Panc1 (cell line): ENCODE results near the gene ABLIM2. TPM values are rescaled to one million over a fixed set of nuclear protein-coding genes. Genes with fewer than 3 reads are reported as not detected.

Experiments used
- ATAC-seq: fragments of 200-7000 bp; cut with Tn5 transposase; 2 replicates; pipeline ENCODE4 v1.9.1; 2020; ENCODE audit warnings: mild to moderate bottlenecking, moderate library complexity
- BruUV-seq: library from RNA; stranded (reverse); fragments of 400-500 nt; replicated peaks from 2 replicates; lab custom pipeline; 2021; lab: Mats Ljungman, UMichigan
- CTCF ChIA-PET: fragments of 300-600 bp; sonication (Branson Sonifier 250); formaldehyde crosslinking; loops from one replicate; lab custom pipeline; 2022; ENCODE audit warnings: antibody characterized with exemption; lab: Charles Lee
- POLR2A ChIA-PET: fragments of 300-600 bp; sonication (Branson Sonifier 250); formaldehyde crosslinking; loops from one replicate; lab custom pipeline; 2022; ENCODE audit warnings: antibody characterized with exemption; lab: Charles Lee
- DNase-seq: peaks from one replicate; pipeline ENCODE4 v3.0.0-alpha.2; 2010; ENCODE audit warnings: low read depth, low spot score
- H3K27ac ChIP-seq: 2 replicates; pipeline ENCODE4 v1.5.1; 2011; ENCODE audit warnings: mild to moderate bottlenecking, low read length, inconsistent platforms
- H3K27me3 ChIP-seq: fragments of 200-500 bp; sonication (Bioruptor generic); 2 replicates; pipeline ENCODE4 v1.6.0; 2014; ENCODE audit warnings: low read length, inconsistent platforms; ENCODE audit not compliant: control insufficient read depth, insufficient read depth
- H3K36me3 ChIP-seq: fragments of 200-500 bp; sonication (Bioruptor generic); 2 replicates; pipeline ENCODE4 v1.5.1; 2014; ENCODE audit warnings: inconsistent platforms, mild to moderate bottlenecking, low read length, moderate library complexity; ENCODE audit not compliant: control insufficient read depth, insufficient read depth
- H3K4me1 ChIP-seq: 2 replicates; pipeline ENCODE4 v1.5.1; 2011; ENCODE audit warnings: inconsistent platforms, mild to moderate bottlenecking, low read length, moderate library complexity; ENCODE audit not compliant: control insufficient read depth, insufficient read depth
- H3K4me3 ChIP-seq, 2 experiments: 2 replicates each; pipeline ENCODE4 v1.5.1; 2011 to 2012; ENCODE audit warnings: low read depth in 2 of 2, low read length in 2 of 2, mild to moderate bottlenecking in 2 of 2, inconsistent platforms in 1 of 2, moderate library complexity in 1 of 2
- H3K9me3 ChIP-seq: fragments of 200-500 bp; sonication (Bioruptor generic); 2 replicates; pipeline ENCODE4 v1.5.1; 2014; ENCODE audit warnings: low read depth, mild to moderate bottlenecking, inconsistent platforms, low read length, moderate library complexity; ENCODE audit not compliant: control insufficient read depth, insufficient read depth
- POLR2AphosphoS5 ChIP-seq: IDR thresholded peaks from 2 replicates; pipeline ENCODE4 v1.6.1; 2012; ENCODE audit warnings: mild to moderate bottlenecking, low read depth, low read length, moderate library complexity
- SIN3A ChIP-seq: IDR thresholded peaks from 2 replicates; pipeline ENCODE4 v1.6.1; 2012; ENCODE audit warnings: low read depth, mild to moderate bottlenecking, low read length, moderate library complexity, borderline replicate concordance; ENCODE audit not compliant: insufficient read depth
- TCF7L2 ChIP-seq: IDR thresholded peaks from 2 replicates; pipeline ENCODE4 v1.6.1; 2011; ENCODE audit warnings: mild to moderate bottlenecking, low read depth, low read length, inconsistent platforms
- in situ Hi-C: cut with HindIII; loops from 2 replicates; pipeline ENCODE4 v1.10.0; 2016; ENCODE audit warnings: low sequenced_read_pairs, low pct_unique_long_range_greater_than_20kb
- intact Hi-C: fragments of 100-400 bp; cut with micrococcal nuclease; formaldehyde crosslinking; loops from one replicate; pipeline ENCODE4 v1.10.0; 2022; ENCODE audit not compliant: unreplicated experiment
- total RNA-seq: library from RNA; stranded (reverse); gene quantifications from one replicate; pipeline ENCODE4 v1.2.1, GENCODE V29; 2021; ENCODE audit not compliant: unreplicated experiment
- TF ChIP-seq, protein P1 (sequence below): fragments of 450-650 bp; IDR thresholded peaks from 2 replicates; pipeline ENCODE4 v1.5.1; 2017; ENCODE audit warnings: mild to moderate bottlenecking
- TF ChIP-seq, protein P2 (sequence below), 2 experiments: IDR thresholded peaks; 2 replicates each; pipeline ENCODE4 v1.6.1; 2011 to 2012; ENCODE audit warnings: low read depth in 2 of 2, control low read depth in 1 of 2, low read length in 1 of 2, mild to moderate bottlenecking in 1 of 2, moderate library complexity in 1 of 2; ENCODE audit not compliant: insufficient read depth in 1 of 2

Gene ABLIM2
- total RNA-seq, 1 experiment from 2014 or later: 0.64 TPM

DNA sequence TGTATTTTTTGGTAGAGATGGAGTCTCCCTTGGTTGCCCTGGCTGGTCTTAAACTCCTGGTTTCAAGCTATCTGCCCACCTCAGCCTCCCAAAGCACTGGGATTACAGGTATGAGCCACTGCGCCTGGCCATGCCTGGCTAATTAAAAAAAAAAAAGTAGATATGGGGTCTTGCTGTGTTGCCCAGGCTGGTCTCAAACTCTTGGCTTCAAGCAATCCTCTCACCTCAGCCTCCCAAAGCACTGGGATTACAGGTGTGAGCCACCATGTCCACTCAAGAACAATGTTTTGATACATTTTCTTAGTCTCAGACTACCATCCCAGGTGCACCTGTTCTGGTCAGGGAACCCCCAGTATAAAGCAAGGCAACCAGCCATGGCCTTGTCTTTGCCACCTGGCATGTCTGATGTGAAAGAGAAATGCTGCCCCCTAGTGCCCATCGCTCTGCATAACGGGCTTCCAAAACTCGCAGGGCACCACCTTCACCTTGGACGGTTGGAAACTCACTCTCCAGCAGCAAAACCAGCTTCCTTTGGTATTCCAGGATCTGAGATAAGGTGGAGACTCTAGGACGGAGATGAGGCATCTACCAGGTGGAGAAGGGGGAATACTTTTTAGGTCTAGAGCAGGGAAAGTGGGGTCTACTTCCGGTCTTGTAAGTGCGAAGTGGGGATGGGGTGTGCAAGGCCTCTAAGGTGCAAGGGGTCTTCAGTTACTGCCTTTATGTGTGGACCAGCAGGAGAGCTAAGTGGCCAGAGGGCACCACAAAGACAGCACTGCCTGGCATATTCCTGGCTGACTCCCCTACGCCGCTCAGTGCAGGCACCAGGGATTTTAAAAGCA, 171.2 kb downstream of the ABLIM2 start:
- in situ Hi-C loops (no loop called here), intact Hi-C loops (loop anchor here (2.0 kb wide), 1 partner anchor 185 kb away; no protein-coding TSS in a partner anchor)
- ChIA-PET POLR2A (no interaction called here), CTCF (interaction anchor here (0.6 to 0.7 kb wide), 2 partner anchors 185 to 287 kb away, joined by 4 read pairs; no protein-coding TSS in a partner anchor)
- H3K27me3 ChIP-seq: no peaks in the 10 kb centered on the region
- peak overlapping the region; percentile 69; the same call in 1 of the 2 replicates for H3K27ac ChIP-seq
- DNase-seq (peak; percentile 51), ATAC-seq (peak; percentile 82)
- no peaks in the 10 kb centered on the region for H3K36me3 ChIP-seq
- H3K4me1 ChIP-seq: peaks cover 32% of the 10 kb centered on the region
- H3K4me3 ChIP-seq: no peak overlapping the region
- no peaks in the 10 kb centered on the region for H3K9me3 ChIP-seq
- no peak for TF ChIP-seq POLR2AphosphoS5
- TF ChIP-seq, protein P1, sequence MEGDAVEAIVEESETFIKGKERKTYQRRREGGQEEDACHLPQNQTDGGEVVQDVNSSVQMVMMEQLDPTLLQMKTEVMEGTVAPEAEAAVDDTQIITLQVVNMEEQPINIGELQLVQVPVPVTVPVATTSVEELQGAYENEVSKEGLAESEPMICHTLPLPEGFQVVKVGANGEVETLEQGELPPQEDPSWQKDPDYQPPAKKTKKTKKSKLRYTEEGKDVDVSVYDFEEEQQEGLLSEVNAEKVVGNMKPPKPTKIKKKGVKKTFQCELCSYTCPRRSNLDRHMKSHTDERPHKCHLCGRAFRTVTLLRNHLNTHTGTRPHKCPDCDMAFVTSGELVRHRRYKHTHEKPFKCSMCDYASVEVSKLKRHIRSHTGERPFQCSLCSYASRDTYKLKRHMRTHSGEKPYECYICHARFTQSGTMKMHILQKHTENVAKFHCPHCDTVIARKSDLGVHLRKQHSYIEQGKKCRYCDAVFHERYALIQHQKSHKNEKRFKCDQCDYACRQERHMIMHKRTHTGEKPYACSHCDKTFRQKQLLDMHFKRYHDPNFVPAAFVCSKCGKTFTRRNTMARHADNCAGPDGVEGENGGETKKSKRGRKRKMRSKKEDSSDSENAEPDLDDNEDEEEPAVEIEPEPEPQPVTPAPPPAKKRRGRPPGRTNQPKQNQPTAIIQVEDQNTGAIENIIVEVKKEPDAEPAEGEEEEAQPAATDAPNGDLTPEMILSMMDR: peak; percentile 84
- BruUV-seq: no TSS peak

DNA sequence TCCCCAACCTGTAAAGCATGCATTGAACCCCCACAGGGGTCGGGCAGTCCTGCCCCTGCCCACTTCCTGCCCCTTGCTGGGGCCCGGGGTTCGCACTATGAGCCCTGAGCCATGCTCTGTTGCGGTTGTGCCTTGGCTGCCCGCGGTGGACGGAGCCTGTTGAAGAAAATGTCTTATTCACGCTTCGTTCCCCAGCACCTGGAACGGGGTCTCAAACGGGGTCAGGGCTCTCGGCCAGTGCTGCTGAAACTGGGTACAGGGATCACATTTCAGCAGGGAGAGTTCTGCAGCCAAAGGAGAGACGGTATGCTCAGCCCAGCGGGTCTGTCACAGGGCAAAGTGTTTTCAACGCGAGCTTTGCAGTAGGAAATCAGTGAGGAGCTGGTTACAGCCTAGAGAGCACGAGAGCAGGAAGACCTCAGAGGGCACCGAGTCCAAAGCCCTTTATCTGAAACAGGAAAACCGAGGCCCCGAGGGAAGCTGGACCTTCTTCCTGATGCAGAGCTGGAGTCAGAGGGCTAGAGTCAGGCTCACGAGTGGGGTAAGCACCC, 172.6 kb downstream of the ABLIM2 start:
- ChIA-PET POLR2A (no interaction called here), CTCF (no interaction called here)
- BruUV-seq: no TSS peak
- TF ChIP-seq SIN3A (no peak), TCF7L2 (no peak), POLR2AphosphoS5 (no peak)
- TF ChIP-seq, protein P2, sequence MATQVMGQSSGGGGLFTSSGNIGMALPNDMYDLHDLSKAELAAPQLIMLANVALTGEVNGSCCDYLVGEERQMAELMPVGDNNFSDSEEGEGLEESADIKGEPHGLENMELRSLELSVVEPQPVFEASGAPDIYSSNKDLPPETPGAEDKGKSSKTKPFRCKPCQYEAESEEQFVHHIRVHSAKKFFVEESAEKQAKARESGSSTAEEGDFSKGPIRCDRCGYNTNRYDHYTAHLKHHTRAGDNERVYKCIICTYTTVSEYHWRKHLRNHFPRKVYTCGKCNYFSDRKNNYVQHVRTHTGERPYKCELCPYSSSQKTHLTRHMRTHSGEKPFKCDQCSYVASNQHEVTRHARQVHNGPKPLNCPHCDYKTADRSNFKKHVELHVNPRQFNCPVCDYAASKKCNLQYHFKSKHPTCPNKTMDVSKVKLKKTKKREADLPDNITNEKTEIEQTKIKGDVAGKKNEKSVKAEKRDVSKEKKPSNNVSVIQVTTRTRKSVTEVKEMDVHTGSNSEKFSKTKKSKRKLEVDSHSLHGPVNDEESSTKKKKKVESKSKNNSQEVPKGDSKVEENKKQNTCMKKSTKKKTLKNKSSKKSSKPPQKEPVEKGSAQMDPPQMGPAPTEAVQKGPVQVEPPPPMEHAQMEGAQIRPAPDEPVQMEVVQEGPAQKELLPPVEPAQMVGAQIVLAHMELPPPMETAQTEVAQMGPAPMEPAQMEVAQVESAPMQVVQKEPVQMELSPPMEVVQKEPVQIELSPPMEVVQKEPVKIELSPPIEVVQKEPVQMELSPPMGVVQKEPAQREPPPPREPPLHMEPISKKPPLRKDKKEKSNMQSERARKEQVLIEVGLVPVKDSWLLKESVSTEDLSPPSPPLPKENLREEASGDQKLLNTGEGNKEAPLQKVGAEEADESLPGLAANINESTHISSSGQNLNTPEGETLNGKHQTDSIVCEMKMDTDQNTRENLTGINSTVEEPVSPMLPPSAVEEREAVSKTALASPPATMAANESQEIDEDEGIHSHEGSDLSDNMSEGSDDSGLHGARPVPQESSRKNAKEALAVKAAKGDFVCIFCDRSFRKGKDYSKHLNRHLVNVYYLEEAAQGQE (IDR thresholded peaks at IDR 0.05; ENCODE audit: insufficient read depth in 1 of 2, low read depth in 2 of 2, low read length in 1 of 2): no peak
- TF ChIP-seq, protein P1: no peak
- Histone ChIP-seq H3K36me3 (no peaks in the 10 kb centered on the region), H3K9me3 (no peaks in the 10 kb centered on the region), H3K27ac (peak overlapping the region; percentile 80), H3K27me3 (no peaks in the 10 kb centered on the region), H3K4me1 (peaks cover 32% of the 10 kb centered on the region), H3K4me3 (no peak overlapping the region)
- intact Hi-C loops: loop anchor here (2.0 kb wide), 1 partner anchor 183 kb away; no protein-coding TSS in a partner anchor
- no peak for DNase-seq
- peak; percentile 56; the same call in 1 of the 2 replicates for ATAC-seq
- in situ Hi-C loops: no loop called here
